ENCODE data around the gene SYTL2.
"Not testable (repeated sequence)": the region's sequence is repeated elsewhere in the genome, so short reads cannot be mapped to it uniquely, and the experiment has no call there.

The SYTL2 gene

DNA sequence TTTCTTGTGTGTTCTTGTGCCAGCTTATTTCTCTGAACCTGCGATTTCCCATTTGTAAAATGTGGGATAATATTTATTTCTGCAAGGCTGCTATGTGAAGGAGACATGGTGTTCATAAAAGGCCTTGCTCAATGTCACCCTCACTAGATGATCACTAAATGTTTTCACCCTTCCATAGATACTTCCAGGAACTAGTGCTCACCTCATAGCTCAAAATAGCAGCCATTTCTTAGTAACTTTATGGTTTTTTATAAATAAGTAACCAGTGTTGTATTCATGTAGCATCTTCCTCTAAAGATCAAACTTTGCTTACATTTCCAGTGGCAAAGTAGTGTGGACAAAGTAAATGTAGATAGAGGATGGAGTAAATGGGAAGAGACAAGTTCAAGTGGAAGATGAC, 23.8 kb downstream of the SYTL2 start:
- DNase-seq, result no peak

GRCh38 chr11:85784480-85785265, 26.3 kb downstream of the SYTL2 start:
- DNase-seq, result no peak

- peak; percentile 53 for DNase-seq
These were observed 27.2 kb downstream of the SYTL2 start for GRCh38 chr11:85783758-85784157.

DNA sequence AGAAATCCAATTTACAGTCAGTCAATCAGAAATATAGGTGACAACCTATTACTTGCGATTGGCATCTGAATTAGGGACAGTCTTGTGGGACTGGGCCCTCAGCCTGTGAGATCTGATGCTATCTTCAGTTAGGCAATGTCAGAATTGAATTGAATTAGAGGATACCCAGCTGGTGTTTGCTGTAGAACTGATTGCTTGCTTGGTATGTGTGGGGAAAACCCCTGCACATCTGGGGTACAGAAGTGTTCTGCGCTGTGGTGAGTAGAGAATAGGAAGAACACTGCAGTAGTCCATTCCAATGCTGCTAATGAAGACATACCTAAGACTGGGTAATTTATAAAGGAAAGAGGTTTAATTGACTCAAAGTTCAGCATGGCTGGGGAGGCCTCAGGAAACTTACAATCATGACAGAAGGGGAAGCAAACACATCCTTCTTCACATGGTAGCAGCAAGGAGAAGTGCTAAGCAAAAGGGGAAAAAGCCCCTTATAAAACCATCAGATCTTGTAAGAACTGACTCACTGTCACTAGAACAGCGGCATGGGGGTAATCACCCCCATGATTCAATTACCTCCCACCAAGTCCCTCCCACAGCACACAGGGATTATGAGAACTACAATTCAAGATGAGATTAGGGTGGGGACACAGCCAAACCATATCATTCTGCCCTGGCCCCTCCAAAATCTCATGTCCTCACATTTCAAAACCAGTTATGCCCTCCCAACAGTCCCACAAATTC, 30.0 kb downstream of the SYTL2 start:
- DNase-seq, result not testable (repeated sequence)

DNA sequence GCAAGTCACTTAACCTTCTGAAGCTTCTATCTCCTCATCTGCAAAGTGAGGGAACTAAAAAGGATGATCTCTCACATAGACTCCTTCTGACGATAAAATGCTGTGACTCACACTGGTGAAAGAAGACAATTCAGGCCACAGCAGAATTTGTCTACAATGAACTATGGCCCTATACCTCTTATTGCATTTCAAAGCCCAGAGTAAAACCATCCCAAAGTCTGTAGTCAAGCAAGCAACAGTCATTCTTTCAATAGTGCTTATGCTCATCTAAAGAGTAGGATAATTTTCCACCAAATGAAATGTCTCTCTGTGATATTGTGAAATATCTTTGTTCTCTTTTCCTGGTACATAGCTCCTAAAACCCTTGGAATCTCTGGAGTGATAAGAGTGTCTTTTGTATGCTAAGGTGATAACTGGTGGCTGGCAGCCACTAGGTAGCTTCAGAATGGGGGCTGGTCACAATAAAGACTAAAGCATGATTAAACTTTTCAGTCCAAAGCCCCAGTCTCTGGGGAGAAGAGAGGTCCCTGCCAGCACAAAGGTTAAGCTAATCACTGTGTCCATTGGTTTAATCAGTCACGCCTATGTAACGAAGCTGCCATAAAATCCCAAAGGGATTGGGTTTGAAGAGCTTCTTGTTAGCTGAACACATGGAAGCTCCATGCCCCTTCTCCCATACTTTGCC, 30.8 kb downstream of the SYTL2 start:
- DNase-seq, result peak; percentile 30

- not testable (repeated sequence) for DNase-seq
These were observed 33.4 kb downstream of the SYTL2 start for GRCh38 chr11:85777603-85777972.

- DNase-seq, result no peak
These were observed 33.9 kb downstream of the SYTL2 start for GRCh38 chr11:85776951-85777602.

DNA sequence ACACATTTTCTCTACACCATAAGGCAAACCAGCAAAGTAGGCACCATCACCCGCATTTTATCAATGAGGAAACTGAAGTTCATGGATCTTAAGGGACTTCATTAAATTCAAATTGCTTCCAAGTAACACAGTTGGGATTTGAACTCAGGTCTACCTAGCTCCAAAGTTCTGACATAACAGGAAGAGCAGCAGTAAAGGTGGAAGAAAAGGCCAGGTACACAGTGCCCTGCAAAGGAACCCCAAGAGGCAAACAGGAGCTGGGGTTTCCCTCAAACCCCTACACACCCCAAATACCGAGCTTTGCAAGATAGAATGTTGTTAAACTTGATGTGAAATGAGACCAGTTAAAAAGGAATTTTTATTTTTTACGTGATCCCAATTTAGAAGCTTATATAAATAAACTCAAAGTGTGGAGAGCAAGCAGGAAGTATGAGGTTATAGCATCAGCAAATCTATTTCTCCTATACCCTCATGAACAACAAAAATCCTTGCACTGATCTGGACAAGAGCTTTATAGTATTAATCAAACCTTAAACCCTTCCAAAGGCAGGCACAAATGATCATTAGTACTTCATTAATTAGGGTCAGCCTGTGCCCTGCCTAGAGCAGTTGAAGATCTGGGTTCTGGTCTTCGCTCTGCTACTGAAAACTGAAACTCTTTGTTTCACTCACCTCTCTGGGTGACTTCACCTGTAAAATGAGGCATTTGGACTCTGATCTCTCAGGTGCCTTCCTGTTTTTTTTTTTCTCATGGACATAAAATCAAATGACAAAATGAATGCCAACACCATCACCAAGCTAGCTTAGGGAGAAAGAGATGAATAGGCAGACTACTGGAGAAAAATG, 36.5 kb downstream of the SYTL2 start:
- no peak for DNase-seq

- DNase-seq, result no peak
These were observed 38.2 kb downstream of the SYTL2 start for GRCh38 chr11:85772695-85773094.

GRCh38 chr11:85771568-85771967, 39.4 kb downstream of the SYTL2 start:
- no peak for DNase-seq

GRCh38 chr11:85769771-85770170, 41.2 kb downstream of the SYTL2 start:
- no peak for DNase-seq

DNA sequence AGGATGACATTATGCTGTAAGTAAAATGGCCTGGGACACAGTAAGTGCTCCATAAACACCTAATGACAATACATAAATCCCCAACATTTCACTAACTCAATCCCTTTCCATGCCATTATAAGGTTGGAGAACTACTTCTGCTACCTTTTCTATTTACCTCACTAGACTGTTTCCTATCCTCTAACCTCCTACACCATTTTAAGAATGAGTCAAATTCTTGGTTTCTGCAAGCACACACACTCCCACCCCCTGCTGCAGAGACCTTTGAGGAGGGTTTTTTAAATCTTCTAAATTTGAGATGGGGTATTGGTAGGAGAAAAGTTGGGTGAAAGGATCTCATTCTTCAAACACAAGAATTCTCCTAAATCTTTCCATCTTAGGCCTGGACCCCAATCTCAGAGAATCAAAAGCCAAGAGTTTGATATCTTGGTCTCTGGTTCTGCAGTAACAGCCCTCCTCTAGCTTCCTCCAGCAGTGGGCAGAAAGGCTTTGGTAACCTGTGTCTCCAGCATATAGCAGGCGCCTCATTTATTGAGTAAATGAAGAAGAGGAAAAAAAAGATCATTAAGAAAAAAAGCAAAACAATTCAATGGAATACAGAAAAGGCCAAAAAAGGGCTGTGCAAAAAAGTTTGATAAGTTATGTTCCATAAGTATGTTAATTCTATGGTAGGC, 42.3 kb downstream of the SYTL2 start:
- DNase-seq, result no peak

GRCh38 chr11:85767246-85767945, 43.5 kb downstream of the SYTL2 start:
- no peak for DNase-seq

- no peak for DNase-seq
These were observed 44.2 kb downstream of the SYTL2 start for GRCh38 chr11:85766721-85767161.

- DNase-seq, result no peak
These were observed 46.1 kb downstream of the SYTL2 start for GRCh38 chr11:85764796-85765195.

DNA sequence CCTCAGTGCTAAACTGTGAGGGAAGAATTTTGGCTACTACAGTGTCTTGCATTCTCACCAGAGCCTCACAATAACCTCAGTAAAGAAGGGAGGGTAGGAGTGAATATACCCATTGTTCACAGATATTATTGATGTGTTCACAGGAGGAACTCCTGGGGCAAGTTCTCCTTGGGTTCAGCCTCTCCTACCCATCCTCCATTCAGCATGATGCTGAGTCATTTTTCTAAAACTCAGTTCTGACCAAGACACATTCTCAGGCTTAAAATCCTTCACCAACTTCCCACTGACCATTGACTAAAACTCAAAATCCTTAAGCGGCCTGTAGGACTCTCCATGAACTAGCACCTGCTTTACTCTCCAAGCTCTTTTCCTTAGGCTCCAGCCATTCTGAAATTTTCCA, 48.7 kb downstream of the SYTL2 start:
- no peak for DNase-seq

- DNase-seq, result peak; percentile 83
These were observed 51.0 kb downstream of the SYTL2 start for GRCh38 chr11:85759915-85760314.

DNA sequence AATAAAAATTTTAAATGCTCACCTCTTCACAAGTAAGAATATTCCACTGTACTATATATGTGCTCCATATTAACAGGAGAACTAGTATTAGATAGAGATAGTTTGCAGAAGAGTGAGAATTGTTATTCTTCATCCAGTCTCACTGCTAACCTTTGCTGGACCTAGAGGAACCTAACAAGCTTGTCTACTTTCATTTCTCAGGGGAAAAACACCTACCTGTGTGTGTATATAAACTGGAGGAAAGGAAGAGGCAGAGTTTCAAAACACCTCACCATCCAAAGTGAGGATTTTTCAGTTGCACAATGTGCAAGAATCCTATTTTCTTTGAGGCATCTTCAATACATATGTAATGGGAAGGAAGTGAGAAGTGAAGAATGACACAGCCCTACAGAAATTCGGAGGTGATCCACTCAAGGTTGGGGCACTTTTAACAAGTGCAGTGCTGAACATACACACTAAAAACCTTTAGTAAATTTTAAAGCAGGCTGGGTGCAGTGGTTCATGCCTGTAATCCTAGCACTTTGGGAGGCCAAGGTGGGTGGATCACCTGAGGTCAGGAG, 52.4 kb downstream of the SYTL2 start:
- DNase-seq, result no peak

- no peak for DNase-seq
These were observed 52.9 kb downstream of the SYTL2 start for GRCh38 chr11:85758026-85758425.

GRCh38 chr11:85756401-85757200, 54.3 kb downstream of the SYTL2 start:
- no peak for DNase-seq
